Uterus (tissue), 2 donors: Measurements from ENCODE around the gene ASB3.

Source experiments
- CTCF ChIP-seq, 4 experiments: fragments of 200-600 bp in 2 of 4; fragments of 450-650 bp in 2 of 4; sonication (generic) in 2 of 4; IDR thresholded peaks; one replicate each; pipeline ENCODE4 v1.5.1; 2016 to 2019; ENCODE audit warnings: antibody characterized with exemption in 4 of 4, mild to moderate bottlenecking in 2 of 4, moderate library complexity in 1 of 4
- POLR2A ChIP-seq, 2 donors: fragments of 450-650 bp; IDR thresholded peaks; one replicate each; pipeline ENCODE4 v1.6.1; 2016; ENCODE audit warnings: antibody characterized with exemption in 2 of 2, mild to moderate bottlenecking in 1 of 2, moderate library complexity in 1 of 2

GRCh38 chr2:53769318-53769945 is 17.3 kb downstream of the ASB3 start:
- TF ChIP-seq CTCF (IDR thresholded peaks at IDR 0.05): no peak
- no peak for TF ChIP-seq POLR2A (IDR thresholded peaks at IDR 0.05)
